ENCODE results near the gene SPTBN1. TPM values are rescaled to one million over a fixed set of nuclear protein-coding genes. Genes with fewer than 3 reads are reported as not detected.

Gene SPTBN1
- total and polyA plus RNA-seq, 9 of the 15 experiments (the other 6 are each of a cell fraction or from before 2014, with no cell fraction given): 8.9 to 66.8 (median 31.4) TPM

DNA sequence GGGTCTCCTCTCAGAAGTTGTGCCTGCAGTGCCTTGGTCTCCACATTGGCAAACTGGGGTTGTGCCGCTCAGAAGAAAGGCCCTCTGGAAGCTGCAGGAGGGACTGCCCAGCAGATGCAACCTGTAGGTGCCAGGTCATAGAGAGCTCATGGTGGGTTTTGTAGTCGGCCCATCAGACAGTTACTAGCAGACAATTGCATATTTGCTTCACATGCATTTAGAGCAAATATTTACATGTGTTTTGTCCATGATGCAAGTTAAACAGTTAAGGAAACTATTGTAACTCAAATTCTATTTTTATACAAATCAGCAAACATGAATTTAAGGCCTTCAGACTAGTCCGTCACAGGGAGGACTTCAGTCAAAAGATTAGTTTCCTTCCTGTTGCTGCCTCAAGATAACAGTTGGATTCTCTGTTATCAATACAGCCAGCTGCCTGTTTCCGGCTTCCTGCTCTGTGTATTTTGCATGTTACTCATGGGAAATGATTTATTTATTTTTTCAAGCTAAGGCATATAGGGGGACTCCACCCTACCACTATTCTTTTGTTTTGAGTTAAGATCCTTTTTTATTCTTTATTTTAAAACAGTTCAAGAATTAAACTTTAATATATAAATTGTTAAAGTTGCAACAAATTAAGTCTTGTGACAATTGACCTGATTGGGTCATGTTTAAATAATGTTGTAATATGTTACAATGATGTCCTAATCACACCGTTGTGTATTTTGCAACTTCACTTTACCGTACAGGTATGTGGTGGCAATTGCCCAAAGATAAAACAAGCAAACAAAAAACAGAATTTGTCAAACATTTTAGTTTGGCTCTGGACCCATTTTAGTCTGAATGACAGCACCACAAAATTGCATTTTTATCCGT, 133.5 kb downstream of the SPTBN1 start (continued):
- TF ChIP-seq, protein P1, sequence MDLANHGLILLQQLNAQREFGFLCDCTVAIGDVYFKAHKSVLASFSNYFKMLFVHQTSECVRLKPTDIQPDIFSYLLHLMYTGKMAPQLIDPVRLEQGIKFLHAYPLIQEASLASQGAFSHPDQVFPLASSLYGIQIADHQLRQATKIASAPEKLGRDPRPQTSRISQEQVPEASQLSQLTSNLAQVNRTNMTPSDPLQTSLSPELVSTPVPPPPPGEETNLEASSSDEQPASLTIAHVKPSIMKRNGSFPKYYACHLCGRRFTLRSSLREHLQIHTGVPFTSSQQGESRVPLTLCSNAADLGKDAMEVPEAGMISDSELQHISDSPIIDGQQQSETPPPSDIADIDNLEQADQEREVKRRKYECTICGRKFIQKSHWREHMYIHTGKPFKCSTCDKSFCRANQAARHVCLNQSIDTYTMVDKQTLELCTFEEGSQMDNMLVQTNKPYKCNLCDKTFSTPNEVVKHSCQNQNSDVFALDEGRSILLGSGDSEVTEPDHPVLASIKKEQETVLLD (IDR thresholded peaks at IDR 0.05): peak; percentile 45; the same call in 1 of the 2 replicates
- TF ChIP-seq CSDE1 (IDR thresholded peaks at IDR 0.05): peak in 1 of 2 experiments; percentile 29; a peak in 1 of 4 replicates
- TF ChIP-seq FOXJ2 (tag; IDR thresholded peaks at IDR 0.05): peak; percentile 87; the same call in 1 of the 2 replicates
- no peak for TF ChIP-seq NFE2L1 (tag; IDR thresholded peaks at IDR 0.05; ENCODE audit: borderline replicate concordance, low read depth)
- TF ChIP-seq ZNF766 (CRISPR knock-in tag; conservative IDR thresholded peaks at IDR 0.05): peak; percentile 72
- peak; percentile 32; the same call in 1 of the 2 replicates for TF ChIP-seq SP1 (CRISPR knock-in tag; IDR thresholded peaks at IDR 0.05)
- TF ChIP-seq, protein P2, sequence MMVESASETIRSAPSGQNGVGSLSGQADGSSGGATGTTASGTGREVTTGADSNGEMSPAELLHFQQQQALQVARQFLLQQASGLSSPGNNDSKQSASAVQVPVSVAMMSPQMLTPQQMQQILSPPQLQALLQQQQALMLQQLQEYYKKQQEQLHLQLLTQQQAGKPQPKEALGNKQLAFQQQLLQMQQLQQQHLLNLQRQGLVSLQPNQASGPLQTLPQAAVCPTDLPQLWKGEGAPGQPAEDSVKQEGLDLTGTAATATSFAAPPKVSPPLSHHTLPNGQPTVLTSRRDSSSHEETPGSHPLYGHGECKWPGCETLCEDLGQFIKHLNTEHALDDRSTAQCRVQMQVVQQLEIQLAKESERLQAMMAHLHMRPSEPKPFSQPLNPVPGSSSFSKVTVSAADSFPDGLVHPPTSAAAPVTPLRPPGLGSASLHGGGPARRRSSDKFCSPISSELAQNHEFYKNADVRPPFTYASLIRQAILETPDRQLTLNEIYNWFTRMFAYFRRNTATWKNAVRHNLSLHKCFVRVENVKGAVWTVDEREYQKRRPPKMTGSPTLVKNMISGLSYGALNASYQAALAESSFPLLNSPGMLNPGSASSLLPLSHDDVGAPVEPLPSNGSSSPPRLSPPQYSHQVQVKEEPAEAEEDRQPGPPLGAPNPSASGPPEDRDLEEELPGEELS (CRISPR knock-in tag; IDR thresholded peaks at IDR 0.05; ENCODE audit: borderline replicate concordance): no peak
- peak; percentile 100 for TF ChIP-seq ARID1B (IDR thresholded peaks at IDR 0.05)
- TF ChIP-seq, protein P3, sequence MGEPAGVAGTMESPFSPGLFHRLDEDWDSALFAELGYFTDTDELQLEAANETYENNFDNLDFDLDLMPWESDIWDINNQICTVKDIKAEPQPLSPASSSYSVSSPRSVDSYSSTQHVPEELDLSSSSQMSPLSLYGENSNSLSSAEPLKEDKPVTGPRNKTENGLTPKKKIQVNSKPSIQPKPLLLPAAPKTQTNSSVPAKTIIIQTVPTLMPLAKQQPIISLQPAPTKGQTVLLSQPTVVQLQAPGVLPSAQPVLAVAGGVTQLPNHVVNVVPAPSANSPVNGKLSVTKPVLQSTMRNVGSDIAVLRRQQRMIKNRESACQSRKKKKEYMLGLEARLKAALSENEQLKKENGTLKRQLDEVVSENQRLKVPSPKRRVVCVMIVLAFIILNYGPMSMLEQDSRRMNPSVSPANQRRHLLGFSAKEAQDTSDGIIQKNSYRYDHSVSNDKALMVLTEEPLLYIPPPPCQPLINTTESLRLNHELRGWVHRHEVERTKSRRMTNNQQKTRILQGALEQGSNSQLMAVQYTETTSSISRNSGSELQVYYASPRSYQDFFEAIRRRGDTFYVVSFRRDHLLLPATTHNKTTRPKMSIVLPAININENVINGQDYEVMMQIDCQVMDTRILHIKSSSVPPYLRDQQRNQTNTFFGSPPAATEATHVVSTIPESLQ (CRISPR knock-in tag; IDR thresholded peaks at IDR 0.05): no peak
- TF ChIP-seq CAMTA2 (CRISPR knock-in tag; conservative IDR thresholded peaks at IDR 0.05): no peak
- TF ChIP-seq MBD2 (IDR thresholded peaks at IDR 0.05; ENCODE audit: borderline replicate concordance, low read depth): peak; percentile 79
- TF ChIP-seq, protein P4, sequence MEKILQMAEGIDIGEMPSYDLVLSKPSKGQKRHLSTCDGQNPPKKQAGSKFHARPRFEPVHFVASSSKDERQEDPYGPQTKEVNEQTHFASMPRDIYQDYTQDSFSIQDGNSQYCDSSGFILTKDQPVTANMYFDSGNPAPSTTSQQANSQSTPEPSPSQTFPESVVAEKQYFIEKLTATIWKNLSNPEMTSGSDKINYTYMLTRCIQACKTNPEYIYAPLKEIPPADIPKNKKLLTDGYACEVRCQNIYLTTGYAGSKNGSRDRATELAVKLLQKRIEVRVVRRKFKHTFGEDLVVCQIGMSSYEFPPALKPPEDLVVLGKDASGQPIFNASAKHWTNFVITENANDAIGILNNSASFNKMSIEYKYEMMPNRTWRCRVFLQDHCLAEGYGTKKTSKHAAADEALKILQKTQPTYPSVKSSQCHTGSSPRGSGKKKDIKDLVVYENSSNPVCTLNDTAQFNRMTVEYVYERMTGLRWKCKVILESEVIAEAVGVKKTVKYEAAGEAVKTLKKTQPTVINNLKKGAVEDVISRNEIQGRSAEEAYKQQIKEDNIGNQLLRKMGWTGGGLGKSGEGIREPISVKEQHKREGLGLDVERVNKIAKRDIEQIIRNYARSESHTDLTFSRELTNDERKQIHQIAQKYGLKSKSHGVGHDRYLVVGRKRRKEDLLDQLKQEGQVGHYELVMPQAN (IDR thresholded peaks at IDR 0.05; ENCODE audit: borderline replicate concordance): no peak
- TF ChIP-seq FOXJ3 (CRISPR knock-in tag; IDR thresholded peaks at IDR 0.05): no peak
- TF ChIP-seq CREB1 (IDR thresholded peaks at IDR 0.05): peak; percentile 80; the same call in 1 of the 2 replicates
- no peak for TF ChIP-seq CREB1 (CRISPR knock-in tag; IDR thresholded peaks at IDR 0.05)
- TF ChIP-seq, protein P5, sequence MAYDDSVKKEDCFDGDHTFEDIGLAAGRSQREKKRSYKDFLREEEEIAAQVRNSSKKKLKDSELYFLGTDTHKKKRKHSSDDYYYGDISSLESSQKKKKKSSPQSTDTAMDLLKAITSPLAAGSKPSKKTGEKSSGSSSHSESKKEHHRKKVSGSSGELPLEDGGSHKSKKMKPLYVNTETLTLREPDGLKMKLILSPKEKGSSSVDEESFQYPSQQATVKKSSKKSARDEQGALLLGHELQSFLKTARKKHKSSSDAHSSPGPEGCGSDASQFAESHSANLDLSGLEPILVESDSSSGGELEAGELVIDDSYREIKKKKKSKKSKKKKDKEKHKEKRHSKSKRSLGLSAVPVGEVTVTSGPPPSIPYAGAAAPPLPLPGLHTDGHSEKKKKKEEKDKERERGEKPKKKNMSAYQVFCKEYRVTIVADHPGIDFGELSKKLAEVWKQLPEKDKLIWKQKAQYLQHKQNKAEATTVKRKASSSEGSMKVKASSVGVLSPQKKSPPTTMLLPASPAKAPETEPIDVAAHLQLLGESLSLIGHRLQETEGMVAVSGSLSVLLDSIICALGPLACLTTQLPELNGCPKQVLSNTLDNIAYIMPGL (CRISPR knock-in tag; IDR thresholded peaks at IDR 0.05): no peak
- TF ChIP-seq SMC3 (conservative IDR thresholded peaks at IDR 0.05; ENCODE audit: insufficient read depth, low read depth, low read length): no peak
- peak; percentile 95 for TF ChIP-seq POLR2AphosphoS5 (IDR thresholded peaks at IDR 0.05; ENCODE audit: control insufficient read depth, insufficient read depth, low read depth, low read length)

Data from K562 (cell line).